Measurements from ENCODE around the gene IFIH1.

The IFIH1 gene

GRCh38 chr2:162318328-162319180, at the start of gene IFIH1:
Gene IFIH1 (minus strand): TSS chr2:162318684. CDS start chr2:162318307, 377 bp downstream.
- peak; percentile 91 for DNase-seq

- no peak for DNase-seq
Measured at GRCh38 chr2:162365392-162365791, 46.9 kb upstream of the IFIH1 start.

- DNase-seq, result no peak
Measured at GRCh38 chr2:162344617-162344950, 26.1 kb upstream of the IFIH1 start.

- peak; percentile 99 for DNase-seq
Measured at GRCh38 chr2:162343824-162344616, 25.5 kb upstream of the IFIH1 start, which contains the start of gene GCA. Gene GCA (plus strand): TSS chr2:162344132. CDS start chr2:162344249, 117 bp downstream.

- DNase-seq, result no peak
Measured at GRCh38 chr2:162343492-162343823, 25.0 kb upstream of the IFIH1 start.

GRCh38 chr2:162342841-162343240, 24.4 kb upstream of the IFIH1 start:
- no peak for DNase-seq

GRCh38 chr2:162342321-162342720, 23.8 kb upstream of the IFIH1 start:
- DNase-seq, result no peak

- DNase-seq, result no peak
Measured at GRCh38 chr2:162340822-162341221, 22.3 kb upstream of the IFIH1 start.

- DNase-seq, result no peak
Measured at GRCh38 chr2:162337868-162338267, 19.4 kb upstream of the IFIH1 start.

- DNase-seq, result peak; percentile 67
Measured at GRCh38 chr2:162333968-162334367, 15.5 kb upstream of the IFIH1 start.

GRCh38 chr2:162330881-162331280, 12.4 kb upstream of the IFIH1 start:
- DNase-seq, result no peak

GRCh38 chr2:162328424-162329157, 10.1 kb upstream of the IFIH1 start:
- no peak for DNase-seq

GRCh38 chr2:162327806-162328205, 9.3 kb upstream of the IFIH1 start:
- no peak for DNase-seq

GRCh38 chr2:162327134-162327769, 8.8 kb upstream of the IFIH1 start:
- peak; percentile 67 for DNase-seq

- DNase-seq, result no peak
Measured at GRCh38 chr2:162324953-162325352, 6.5 kb upstream of the IFIH1 start.

GRCh38 chr2:162320864-162321517, 2.5 kb upstream of the IFIH1 start:
- DNase-seq, result no peak

GRCh38 chr2:162317861-162318327, 590 bp downstream of the IFIH1 start:
- peak; percentile 73 for DNase-seq

GRCh38 chr2:162317058-162317742, 1.3 kb downstream of the IFIH1 start:
- DNase-seq, result no peak

- no peak for DNase-seq
Measured at GRCh38 chr2:162316590-162316989, 1.9 kb downstream of the IFIH1 start.

GRCh38 chr2:162315938-162316337, 2.5 kb downstream of the IFIH1 start:
- DNase-seq, result no peak

- DNase-seq, result no peak
Measured at GRCh38 chr2:162312853-162313252, 5.6 kb downstream of the IFIH1 start.
